ENCODE results near the gene GRIA1.

Gene GRIA1

GRCh38 chr5:153537207-153537606 is 46.7 kb downstream of the GRIA1 start:
- DNase-seq (ENCODE audit: low read depth): no peak

GRCh38 chr5:153539983-153540382 is 49.5 kb downstream of the GRIA1 start:
- no peak overlapping the region for H3K4me3 ChIP-seq (ENCODE audit: low read depth, low read length)
- DNase-seq (ENCODE audit: low read depth): no peak

More at GRCh38 chr5:153537207-153537606, 46.7 kb downstream of the GRIA1 start:
- H3K4me3 ChIP-seq (ENCODE audit: low read depth, low read length): no peak overlapping the region

- DNase-seq (ENCODE audit: low read depth): no peak
- no peak overlapping the region for H3K4me3 ChIP-seq (ENCODE audit: low read depth, low read length)
Measured at GRCh38 chr5:153542536-153542935, 52.1 kb downstream of the GRIA1 start.

GRCh38 chr5:153543288-153543687 is 52.8 kb downstream of the GRIA1 start:
- DNase-seq (ENCODE audit: low read depth): no peak
- no peak overlapping the region for H3K4me3 ChIP-seq (ENCODE audit: low read depth, low read length)

- no peak for DNase-seq (ENCODE audit: low read depth)
- H3K4me3 ChIP-seq (ENCODE audit: low read depth, low read length): no peak overlapping the region
Measured at GRCh38 chr5:153543959-153544470, 53.5 kb downstream of the GRIA1 start.

- no peak for DNase-seq (ENCODE audit: low read depth)
- H3K4me3 ChIP-seq (ENCODE audit: low read depth, low read length): no peak overlapping the region
Measured at GRCh38 chr5:153544706-153545105, 54.2 kb downstream of the GRIA1 start.

- DNase-seq (ENCODE audit: low read depth): peak; percentile 57
Measured at GRCh38 chr5:153546566-153546965, 56.1 kb downstream of the GRIA1 start.

GRCh38 chr5:153551537-153552079 is 61.1 kb downstream of the GRIA1 start:
- DNase-seq (ENCODE audit: low read depth): peak; percentile 98
- H3K4me3 ChIP-seq (ENCODE audit: low read depth, low read length): no peak overlapping the region

More at GRCh38 chr5:153546566-153546965, 56.1 kb downstream of the GRIA1 start:
- no peak overlapping the region for H3K4me3 ChIP-seq (ENCODE audit: low read depth, low read length)

- DNase-seq (ENCODE audit: low read depth): no peak
- no peak overlapping the region for H3K4me3 ChIP-seq (ENCODE audit: low read depth, low read length)
Measured at GRCh38 chr5:153552886-153553285, 62.4 kb downstream of the GRIA1 start.

GRCh38 chr5:153555420-153556114 is 65.1 kb downstream of the GRIA1 start:
- H3K4me3 ChIP-seq (ENCODE audit: low read depth, low read length): no peak overlapping the region
- DNase-seq (ENCODE audit: low read depth): no peak

- DNase-seq (ENCODE audit: low read depth): no peak
- H3K4me3 ChIP-seq (ENCODE audit: low read depth, low read length): no peak overlapping the region
Measured at GRCh38 chr5:153558957-153559356, 68.5 kb downstream of the GRIA1 start.

- no peak for DNase-seq (ENCODE audit: low read depth)
- H3K4me3 ChIP-seq (ENCODE audit: low read depth, low read length): no peak overlapping the region
Measured at GRCh38 chr5:153559926-153560325, 69.5 kb downstream of the GRIA1 start.

GRCh38 chr5:153562189-153562588 is 71.7 kb downstream of the GRIA1 start:
- no peak for DNase-seq (ENCODE audit: low read depth)
- no peak overlapping the region for H3K4me3 ChIP-seq (ENCODE audit: low read depth, low read length)

- no peak overlapping the region for H3K4me3 ChIP-seq (ENCODE audit: low read depth, low read length)
- peak; percentile 65 for DNase-seq (ENCODE audit: low read depth)
Measured at GRCh38 chr5:153565822-153566221, 75.4 kb downstream of the GRIA1 start.

- no peak for DNase-seq (ENCODE audit: low read depth)
- H3K4me3 ChIP-seq (ENCODE audit: low read depth, low read length): no peak overlapping the region
Measured at GRCh38 chr5:153569036-153569435, 78.6 kb downstream of the GRIA1 start.

- H3K4me3 ChIP-seq (ENCODE audit: low read depth, low read length): no peak overlapping the region
- DNase-seq (ENCODE audit: low read depth): no peak
Measured at GRCh38 chr5:153571162-153571561, 80.7 kb downstream of the GRIA1 start.

- H3K4me3 ChIP-seq (ENCODE audit: low read depth, low read length): no peak overlapping the region
Measured at GRCh38 chr5:153572411-153573145, 82.1 kb downstream of the GRIA1 start.

GRCh38 chr5:153573326-153574033 is 83.0 kb downstream of the GRIA1 start:
- no peak for DNase-seq (ENCODE audit: low read depth)

More at GRCh38 chr5:153572411-153573145, 82.1 kb downstream of the GRIA1 start:
- no peak for DNase-seq (ENCODE audit: low read depth)

GRCh38 chr5:153584126-153584959 is 93.9 kb downstream of the GRIA1 start:
- H3K4me3 ChIP-seq (ENCODE audit: low read depth, low read length): no peak overlapping the region
- no peak for DNase-seq (ENCODE audit: low read depth)

More at GRCh38 chr5:153573326-153574033, 83.0 kb downstream of the GRIA1 start:
- H3K4me3 ChIP-seq (ENCODE audit: low read depth, low read length): no peak overlapping the region
